COLO829 (cell line): ENCODE results near the gene FADS1.

Source experiments
- DNase-seq: peaks from one replicate; pipeline ENCODE4 v3.0.0; 2012; ENCODE audit warnings: low spot score

The FADS1 gene

DNA sequence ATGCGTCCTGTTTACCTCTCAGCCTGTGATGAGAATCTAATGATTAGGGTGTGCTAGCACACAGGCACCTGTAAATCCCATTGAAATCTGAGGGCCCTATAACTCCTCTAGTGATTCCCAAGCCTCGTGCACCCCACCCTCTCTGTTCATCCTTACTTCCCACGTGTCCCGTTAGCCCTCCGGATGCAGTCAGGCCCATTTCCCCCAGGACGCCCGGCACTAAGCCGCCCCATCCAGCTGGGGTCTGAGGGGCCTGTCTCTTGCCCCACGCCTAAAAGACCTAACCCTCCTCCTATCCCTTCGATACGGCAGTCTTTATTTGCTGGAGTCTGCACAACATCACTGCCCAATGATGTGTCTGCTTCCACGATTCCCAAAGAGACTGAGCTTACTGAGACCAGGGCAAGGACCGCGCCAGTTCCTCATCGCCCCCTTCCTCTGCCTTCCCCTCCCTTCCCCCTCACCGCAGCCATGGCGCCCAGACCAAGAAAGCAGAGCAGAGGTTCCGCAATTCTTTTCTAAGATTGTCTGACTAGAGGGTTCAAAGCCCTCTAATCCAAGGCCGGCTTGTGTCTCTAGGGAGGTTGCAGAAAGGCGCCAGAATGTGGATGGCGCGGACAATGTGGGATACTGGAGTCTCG is 10.2 kb upstream of the FADS1 start:
- no peak for DNase-seq

DNA sequence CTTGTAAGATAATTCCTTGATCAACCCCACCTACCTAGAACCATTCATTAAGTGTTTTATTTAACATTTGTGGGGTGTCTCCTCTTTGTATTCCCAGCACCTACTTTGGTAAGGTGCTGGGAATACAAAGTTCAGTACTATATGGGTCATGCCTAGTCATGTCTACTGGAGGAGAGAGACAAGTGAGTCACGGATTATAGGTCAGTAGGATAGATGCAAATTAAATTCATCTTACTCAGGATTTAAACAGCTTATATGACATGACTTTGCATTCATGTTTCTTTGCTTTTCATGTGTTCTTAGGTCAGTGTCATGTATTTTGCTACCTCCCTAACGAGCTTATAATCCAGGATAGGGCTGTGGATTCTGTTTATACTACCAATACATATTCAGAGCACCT is 3.4 kb upstream of the FADS1 start:
- no peak for DNase-seq

DNA sequence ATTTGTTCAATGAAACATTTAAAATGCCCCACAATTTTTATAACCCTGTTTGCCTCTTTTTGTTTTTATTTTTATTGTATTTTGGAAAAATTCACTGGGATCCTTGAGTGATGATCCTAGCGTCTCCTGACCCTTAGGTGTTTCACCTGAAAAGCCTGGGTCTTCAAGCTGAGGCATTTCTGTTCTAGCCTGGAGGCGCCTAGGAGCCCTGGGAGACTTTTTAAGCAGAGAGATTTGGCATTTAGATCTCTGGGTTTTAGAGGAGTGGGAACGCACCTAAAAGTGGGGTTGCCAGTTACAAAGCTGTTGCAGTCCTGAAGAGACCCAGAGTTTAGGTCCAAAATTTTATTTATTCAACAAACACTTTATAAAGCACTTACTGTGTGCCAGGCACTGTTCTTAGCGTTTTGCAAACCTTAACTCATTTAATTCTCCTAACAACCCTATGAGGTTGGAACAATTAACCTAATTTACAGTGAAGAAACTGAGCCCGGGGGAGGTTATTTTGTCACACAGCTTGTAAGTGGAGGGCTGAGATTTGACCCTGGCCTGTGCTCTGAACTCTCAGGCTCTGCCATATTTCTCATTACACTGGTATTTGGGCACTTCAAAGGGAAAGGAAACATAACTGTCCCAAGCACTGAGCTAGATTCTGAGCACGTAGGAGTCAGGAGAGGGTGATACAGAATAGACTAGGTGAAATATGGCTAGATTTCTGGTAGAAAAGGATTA is 834 bp upstream of the FADS1 start:
- no peak for DNase-seq

DNA sequence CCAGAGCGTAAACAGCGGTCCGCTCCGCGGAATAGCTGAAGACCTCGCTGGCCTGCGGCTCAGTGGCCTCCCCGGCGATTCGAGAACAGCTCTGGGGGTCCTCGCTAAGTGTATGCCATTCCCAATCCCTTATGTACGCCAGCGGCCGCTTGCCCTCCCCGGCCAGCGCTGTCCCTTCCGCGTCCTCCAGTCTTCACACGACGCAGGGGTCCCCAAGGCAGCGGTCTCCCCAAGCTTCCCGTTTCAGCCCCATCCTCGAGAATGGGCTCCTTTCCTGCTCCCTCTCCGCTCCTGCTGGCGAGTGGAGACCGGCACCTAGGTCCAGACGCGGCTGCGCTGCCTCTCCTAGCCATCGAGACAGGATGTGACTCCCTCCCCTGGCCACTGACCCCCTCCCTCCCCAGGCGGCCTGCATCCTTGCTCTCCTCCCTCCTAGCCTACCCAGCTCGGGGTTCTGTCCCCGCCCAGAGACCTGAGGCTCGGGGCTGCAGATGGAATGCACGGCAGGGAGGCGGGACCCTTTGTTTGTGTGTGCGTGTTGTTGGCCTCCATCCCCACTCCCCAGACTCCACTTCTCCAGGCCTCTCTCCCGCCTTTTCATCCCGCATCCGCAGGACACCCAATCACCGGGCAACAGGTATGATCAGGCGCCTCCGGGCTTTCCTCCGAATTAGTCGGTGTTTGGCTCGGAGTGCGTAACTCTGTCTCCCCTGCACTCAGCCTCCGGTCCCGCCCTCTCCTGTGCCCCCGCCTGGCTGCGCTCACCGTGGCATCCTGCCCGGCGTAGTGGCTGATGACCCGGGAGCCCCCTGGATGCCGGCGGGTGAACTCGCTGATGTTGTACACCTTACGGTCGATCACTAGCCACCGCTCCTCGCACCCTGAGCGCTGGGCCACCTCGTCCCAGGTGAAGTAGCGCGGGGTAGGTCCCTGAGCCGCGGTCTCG is 740 bp downstream of the FADS1 start:
- DNase-seq = peak; percentile 63

DNA sequence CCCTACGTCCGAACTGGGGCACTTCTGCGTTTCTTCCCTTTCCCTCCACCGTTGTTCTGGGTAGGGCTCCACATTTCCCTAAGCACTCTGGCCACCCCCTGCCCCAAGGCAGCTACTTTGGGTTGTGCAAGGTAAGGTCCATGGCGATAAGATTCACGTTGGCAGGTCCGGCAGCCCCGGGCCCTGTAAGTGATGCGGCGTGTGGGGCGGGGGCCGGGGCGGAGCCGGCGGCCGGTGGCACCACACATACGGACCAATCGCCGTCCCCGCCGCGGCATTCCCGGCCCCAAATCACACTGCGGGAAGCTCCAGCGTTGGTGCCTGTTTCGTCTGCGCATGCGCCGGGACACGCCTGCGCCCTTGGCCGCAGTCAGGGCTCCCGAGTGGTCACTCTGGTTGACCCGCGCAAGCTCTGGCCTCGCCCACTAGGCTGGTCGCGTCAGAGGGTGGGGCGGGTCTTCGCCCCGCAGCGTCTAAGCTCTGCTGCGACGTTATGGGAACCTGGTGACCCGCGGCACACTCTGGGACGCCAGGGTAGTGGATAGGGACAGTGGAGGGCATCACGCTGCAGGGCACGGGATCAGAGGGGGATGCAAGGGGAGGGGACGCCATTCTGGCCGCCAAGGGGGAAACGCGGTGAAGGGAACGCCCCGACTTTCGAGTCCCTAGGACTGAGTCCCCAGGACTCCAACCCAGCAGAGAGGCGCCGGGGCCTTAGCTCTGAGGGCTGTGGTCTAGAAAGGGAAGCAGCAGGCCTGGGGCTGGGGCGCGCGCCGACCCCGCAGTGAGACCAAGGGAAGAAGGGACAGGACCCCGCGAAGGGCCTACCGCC is 1.6 kb downstream of the FADS1 start:
- peak; percentile 98 for DNase-seq

DNA sequence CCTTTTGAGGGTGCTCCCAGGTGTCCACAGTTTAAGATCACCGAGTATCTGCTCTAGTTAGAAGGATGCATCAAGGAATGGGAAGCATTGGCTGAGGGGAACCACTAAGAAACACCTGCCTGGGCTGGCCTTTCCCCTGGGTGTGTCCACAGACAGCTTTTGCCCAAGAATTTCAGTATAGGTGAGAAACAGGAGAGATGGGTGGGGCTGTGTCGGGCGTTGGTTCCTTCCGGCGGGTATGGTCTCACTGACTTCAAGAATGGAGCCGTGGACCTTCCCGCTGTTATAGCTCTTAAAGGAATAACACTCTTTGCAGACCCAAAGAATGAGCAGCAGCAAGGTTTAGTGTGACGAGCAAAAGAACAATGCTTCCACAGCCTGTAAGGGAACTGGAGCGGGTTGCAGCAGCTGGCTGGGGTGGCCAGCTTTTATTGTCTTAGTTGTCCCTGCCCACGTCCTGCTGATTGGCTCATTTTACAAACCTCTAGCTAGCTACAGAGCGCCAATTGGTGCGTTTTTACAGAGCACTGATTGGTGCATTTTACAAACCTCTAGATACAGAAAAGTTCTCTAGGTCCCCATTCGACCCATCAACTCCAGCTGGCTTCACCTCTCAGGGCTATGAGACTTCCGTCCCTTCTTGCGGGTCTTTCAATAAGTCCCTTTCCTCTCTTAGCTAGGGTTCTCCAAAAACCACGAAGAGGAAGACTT is 2.4 kb downstream of the FADS1 start:
- no peak for DNase-seq

DNA sequence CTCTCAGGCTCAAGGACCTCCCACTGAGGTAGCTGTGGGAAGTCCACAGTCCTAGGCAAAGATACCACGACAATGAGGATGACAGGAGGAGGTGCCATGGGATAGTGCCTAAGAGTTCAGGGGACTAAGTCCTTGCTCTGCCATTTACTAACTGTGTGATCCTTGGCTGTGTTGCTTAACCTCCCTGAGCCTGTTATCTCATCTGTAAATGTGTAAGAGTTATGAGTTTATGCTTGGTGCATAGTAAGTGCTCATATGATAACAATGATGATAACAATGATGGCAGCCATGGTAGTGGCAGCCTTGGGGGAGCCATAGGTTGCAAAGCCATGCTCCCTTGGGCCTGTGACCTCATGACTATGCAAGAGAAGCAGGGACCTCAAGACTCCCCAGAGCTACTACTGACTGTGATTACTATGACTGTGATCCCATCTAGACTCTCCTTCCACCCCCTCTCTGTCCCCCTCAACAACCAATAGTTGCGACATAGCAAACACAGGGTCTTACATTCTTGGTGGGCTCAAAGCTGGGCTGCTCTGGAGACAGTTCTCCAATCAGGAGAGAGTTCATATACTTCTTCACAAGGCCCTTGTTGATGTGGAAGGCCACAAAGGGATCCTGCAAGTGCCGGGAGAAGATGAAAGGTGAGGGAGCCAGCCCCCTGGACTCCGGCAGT is 3.9 kb downstream of the FADS1 start:
- DNase-seq = no peak

DNA sequence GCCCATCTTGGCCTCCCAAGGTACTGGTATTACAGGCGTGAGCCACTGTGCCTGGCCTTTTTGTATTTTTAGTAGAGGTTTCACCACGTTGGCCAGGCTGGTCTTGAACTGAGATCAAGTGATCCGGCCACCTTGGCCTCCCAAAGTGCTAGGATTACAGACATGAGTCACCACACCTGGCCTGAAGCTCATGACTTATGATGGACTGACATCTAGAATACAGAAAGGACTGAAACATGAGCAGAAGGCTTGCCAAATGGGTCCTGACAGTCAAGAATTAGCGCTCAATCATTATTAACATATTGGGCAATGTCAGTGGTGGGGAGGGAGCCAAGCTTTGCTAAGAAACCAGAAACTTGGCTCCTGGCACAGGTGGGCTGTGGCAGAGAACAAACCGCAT is 5.0 kb downstream of the FADS1 start:
- DNase-seq = no peak

DNA sequence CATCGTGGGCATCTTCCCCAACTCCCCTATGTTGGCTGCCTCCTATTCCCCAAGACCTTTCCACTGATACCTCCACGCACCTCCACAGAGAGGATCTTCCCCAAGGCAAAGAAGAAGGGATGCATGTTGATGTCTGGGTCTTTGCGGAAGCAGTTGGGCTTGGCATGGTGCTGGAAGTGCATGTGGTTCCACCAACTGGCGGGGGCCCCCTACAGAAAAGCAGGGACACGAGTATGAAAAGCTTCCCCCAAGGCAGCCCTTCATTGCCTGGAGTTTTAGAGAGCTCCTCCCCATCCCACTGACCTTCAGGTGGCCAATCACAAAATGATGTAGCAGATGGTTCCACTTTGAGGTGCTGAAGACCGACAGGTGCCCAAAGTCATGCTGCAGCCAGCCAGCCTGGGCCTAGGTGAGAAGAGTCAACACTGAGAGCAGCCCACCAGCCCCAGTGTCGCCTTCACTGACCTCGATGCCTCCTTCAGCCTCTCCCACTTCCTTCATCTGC is 6.1 kb downstream of the FADS1 start:
- no peak for DNase-seq

DNA sequence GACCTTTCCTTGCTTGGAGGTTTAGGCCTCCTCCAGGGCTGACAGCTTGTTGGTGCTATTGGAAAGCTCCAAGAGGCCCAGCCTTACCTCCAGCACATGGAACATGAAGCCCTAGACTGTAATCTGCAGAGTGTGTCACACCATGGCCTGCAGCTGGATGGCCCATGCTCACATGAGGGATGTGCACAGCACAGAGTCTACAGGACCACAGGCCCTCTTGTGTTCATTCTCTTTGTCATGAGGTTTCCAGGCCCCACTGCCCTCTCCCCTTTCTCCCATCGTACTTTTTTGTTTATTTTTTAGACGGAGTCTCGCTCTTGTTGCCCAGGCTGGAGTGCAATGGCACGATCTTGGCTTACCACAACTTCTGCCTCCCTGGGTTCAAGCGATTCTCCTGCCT is 10.0 kb downstream of the FADS1 start:
- DNase-seq = no peak

DNA sequence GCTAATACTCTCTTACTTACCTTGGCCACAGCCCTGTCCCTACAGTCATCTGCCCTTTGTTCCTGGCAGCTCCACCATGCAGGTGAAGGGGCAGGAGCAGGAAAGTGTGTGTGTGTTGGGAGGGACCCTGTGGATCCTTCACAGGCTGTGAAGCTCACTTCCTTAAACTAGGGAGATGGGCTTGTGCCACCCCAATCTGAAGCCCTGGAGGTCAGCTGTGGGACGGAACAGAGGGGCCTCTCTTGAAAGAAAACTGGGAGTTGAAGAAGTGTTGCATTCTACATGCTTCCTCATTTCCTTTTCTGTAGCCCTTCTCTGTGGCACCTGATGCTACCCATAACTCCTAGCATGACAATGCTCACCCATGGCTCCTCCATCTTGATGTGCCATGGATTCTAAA is 11.7 kb downstream of the FADS1 start:
- no peak for DNase-seq

DNA sequence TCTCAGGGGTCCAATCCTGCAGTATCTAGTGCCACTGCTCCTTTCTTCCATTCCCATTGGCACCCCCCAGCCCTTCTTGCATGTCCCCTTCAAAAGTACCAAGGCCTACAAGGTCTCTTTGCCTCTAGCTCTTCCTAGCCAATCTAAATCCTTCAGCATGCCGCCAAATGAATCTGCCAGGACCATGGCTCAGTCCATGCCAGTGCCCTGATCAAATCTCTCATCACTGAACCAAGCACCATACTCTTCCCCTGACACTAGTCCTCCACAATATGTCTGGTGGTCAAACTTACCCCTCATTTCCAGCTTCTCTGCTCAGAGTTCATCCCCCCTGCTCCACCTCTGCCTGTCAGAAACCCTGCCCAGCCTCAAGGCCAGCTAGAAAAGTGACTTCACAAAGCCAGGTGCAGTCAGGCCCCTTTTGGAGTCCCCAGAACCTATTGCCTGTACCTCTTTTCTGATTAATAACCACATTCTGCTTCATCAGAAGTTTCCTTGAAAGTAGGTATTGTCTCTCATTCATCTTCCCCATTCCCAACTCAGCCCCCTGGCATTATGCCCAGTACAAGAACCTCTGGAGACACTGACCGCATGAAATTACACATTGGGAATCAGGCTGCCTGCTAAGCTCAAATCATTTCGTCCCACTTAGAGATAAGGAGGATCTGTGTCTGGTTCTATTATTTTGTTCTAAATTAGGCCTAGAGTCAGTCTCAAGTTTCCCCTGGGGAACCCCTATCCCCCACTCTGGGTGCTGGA is 12.7 kb downstream of the FADS1 start:
- peak; percentile 91 for DNase-seq

DNA sequence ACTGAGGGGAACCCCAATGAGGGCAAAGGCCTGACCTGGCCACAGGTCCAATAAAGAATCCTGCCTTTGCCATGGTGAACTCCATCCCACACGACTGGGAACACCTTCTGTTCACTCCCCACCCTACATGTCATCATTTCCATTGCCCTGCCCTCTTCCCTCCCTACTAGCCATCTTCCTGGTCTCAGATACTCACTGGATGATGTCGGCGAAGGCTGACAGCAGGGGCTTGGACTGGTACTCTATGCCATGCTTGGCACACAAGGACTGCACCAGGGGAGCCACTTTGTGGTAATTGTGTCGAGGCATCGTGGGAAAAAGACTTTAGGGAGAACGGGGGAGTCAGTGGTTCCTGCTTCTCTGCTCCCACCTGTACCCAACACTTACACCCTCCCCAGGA is 14.2 kb downstream of the FADS1 start:
- no peak for DNase-seq

DNA sequence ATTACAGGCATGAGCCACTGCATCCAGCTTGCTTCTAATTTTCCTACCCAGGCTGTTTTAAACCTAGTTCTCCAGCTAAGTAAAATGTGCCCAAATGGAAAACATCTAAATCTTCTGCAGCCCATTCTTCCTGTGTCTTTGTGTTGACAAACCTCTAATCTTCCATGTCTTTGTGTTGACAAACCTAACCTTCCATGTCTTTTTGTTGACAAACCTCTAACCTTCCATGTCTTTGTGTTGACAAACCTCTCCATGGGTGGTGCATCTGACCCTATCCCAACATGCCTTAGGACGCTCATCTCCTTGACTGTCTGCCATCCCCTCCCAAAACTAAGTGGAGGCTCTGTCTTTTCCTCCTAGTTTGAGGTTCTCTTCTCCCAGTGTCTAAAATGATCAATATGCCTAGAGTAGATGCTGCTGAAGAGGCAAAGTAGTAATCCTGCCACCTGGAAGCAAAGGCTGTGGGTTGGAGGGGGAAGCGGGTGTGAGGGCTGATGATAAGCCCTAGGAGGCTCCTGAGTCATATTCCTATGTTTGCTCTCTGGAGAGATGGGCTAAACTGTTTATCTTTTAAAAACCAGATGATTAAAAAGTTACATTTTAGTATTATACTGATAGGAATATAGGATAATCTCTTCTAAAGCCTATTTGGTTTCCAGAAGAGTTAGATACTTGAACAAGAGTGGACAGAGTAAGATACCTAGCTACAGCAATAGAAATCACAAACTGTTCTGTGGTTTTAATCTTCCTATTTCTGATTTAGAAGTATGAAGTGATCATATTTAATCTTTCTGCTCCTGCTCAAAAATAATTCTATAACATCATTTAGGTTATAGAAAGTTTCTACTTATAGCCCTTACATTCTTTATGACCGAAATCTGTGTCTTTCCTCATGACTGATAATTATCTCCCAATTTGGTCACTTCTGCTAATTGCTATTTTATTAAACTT is 16.2 kb downstream of the FADS1 start:
- DNase-seq = no peak

DNA sequence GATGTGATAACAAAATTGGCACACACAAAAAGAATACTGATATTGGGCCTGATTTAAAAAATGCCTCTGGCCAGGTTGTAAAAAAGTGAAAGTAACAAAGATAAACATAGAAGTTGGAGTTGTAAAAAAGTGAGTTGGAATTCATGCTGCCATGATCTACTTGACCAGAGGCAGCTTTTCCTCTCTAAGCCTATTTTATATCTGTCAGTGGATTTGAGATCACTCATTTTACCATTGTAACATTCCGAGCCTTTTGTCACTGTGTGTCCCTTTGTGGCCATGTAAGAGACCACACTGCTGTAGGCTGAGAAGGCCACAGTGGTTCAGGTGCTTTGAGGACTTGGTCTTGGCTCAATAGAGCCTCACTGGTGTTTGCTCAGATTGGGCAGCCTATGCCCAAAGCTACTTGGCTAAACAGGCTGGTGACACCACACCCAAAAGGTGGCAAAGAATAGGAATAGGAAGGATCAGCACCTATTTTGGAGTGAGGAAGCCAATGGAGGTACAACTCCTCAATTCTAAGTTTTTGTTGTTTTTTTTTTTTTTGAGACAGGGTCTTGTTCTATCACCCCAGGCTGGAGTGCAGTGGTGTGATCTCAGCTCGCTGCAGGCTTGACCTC is 17.0 kb downstream of the FADS1 start:
- DNase-seq = no peak

DNA sequence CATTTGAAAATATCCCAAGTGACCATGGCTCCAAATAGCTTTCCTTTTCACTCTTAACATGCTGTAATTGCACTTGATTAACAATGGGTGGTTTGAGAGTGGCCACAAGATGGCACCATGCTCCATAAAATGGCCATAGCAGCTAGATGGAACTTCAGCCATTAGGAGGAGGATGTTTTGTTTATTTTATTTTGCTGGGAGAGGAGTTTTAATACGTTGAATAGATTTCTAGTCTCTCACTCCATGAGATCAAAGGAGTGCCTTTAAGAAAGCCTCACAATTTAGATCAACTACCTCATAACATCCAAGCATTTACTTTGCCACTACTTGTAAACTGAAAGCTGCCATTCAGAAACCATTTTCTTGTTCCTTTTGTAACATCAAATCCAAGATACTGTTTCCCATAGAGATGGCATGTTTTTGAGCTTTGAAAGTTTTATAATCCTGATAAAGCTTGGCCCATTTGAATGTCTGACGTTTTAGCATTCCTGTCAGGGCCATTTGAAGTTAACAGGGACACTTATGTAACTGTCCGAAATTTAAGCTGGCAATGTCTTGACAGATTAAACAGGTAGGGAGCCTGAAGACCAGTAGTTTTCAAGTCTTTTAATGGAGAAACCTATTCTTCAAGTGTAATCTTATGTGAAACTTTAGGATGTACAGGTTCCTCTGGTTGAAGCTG is 19.4 kb downstream of the FADS1 start:
- DNase-seq = peak; percentile 77

DNA sequence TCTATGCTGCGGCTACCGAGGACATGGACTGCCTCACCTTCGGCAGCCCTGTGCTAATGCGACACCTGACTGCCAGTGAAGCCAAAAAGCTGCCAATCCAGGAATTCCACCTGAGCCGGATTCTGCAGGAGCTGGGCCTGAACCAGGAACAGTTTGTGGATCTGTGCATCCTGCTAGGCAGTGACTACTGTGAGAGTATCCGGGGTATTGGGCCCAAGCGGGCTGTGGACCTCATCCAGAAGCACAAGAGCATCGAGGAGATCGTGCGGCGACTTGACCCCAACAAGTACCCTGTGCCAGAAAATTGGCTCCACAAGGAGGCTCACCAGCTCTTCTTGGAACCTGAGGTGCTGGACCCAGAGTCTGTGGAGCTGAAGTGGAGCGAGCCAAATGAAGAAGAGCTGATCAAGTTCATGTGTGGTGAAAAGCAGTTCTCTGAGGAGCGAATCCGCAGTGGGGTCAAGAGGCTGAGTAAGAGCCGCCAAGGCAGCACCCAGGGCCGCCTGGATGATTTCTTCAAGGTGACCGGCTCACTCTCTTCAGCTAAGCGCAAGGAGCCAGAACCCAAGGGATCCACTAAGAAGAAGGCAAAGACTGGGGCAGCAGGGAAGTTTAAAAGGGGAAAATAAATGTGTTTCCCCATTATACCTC is 20.8 kb downstream of the FADS1 start:
- no peak for DNase-seq
